HL-60 (cell line): ENCODE data around the gene TIMP1.

Experiments used
- CTCF ChIP-seq: IDR thresholded peaks from one replicate; pipeline ENCODE4 v1.5.1; 2011; ENCODE audit warnings: low read length, control low read depth, inconsistent platforms; ENCODE audit not compliant: insufficient read depth
- POLR2AphosphoS5 ChIP-seq: IDR thresholded peaks from 2 replicates; pipeline ENCODE4 v1.6.1; 2012; ENCODE audit warnings: low read depth

GRCh38 chrX:47571896-47572295, 10.3 kb upstream of the TIMP1 start:
- TF ChIP-seq CTCF (no peak), POLR2AphosphoS5 (no peak)
